Type B pancreatic cell (in vitro differentiated cells): ENCODE measurements around the gene KSR1. TPM values are rescaled to one million over a fixed set of nuclear protein-coding genes. Genes with fewer than 3 reads are reported as not detected.

Source experiments
- DNase-seq: peaks from one replicate; pipeline ENCODE4 v3.0.0; 2021; ENCODE audit warnings: mixed read lengths; ENCODE audit not compliant: unreplicated experiment; ENCODE audit errors: extremely low spot score
- H3K27ac Mint-ChIP-seq: 2 replicates; pipeline ENCODE4 v1.8.0; 2021; ENCODE audit warnings: mild to moderate bottlenecking, mixed read lengths
- H3K27me3 Mint-ChIP-seq: 2 replicates; pipeline ENCODE4 v1.8.0; 2021; ENCODE audit warnings: mixed read lengths
- H3K36me3 Mint-ChIP-seq: 2 replicates; pipeline ENCODE4 v1.8.0; 2021; ENCODE audit warnings: mixed read lengths
- H3K4me1 Mint-ChIP-seq: one replicate; pipeline ENCODE4 v1.8.0; 2021; ENCODE audit warnings: mixed read lengths; ENCODE audit not compliant: unreplicated experiment
- H3K4me3 Mint-ChIP-seq: 2 replicates; pipeline ENCODE4 v1.8.0; 2021; ENCODE audit warnings: mild to moderate bottlenecking, mixed read lengths
- H3K9me3 Mint-ChIP-seq: 2 replicates; pipeline ENCODE4 v1.8.0; 2021; ENCODE audit warnings: mixed read lengths
- CTCF ChIP-seq: fragments of 200-600 bp; sonication (generic); conservative IDR thresholded peaks from 2 replicates; pipeline ENCODE4 v1.5.0; 2021; ENCODE audit warnings: antibody characterized with exemption, mild to moderate bottlenecking
- total RNA-seq: library from RNA; stranded (reverse); gene quantifications from 2 replicates; pipeline ENCODE4 v1.2.1, GENCODE V29; 2021; ENCODE audit warnings: low replicate concordance

Gene KSR1
- total RNA-seq, 1 donor from 2014 or later, result 57.8 TPM

GRCh38 chr17:27452828-27453227, 3.4 kb upstream of the KSR1 start:
- H3K27me3 Mint-ChIP-seq, result peaks cover 17% of the 10 kb centered on the region
- H3K9me3 Mint-ChIP-seq, result no peaks in the 10 kb centered on the region
- H3K4me1 Mint-ChIP-seq, result peaks cover 2% of the 10 kb centered on the region
- H3K27ac Mint-ChIP-seq, result no peak overlapping the region
- no peak for DNase-seq
- no peaks in the 10 kb centered on the region for H3K36me3 Mint-ChIP-seq
- no peak overlapping the region for H3K4me3 Mint-ChIP-seq
- no peak for TF ChIP-seq CTCF

- Mint-ChIP-seq H3K27ac (no peak overlapping the region), H3K4me3 (no peak overlapping the region), H3K9me3 (no peaks in the 10 kb centered on the region), H3K27me3 (peaks cover 17% of the 10 kb centered on the region), H3K4me1 (peaks cover 9% of the 10 kb centered on the region), H3K36me3 (no peaks in the 10 kb centered on the region)
- TF ChIP-seq CTCF, result no peak
- DNase-seq, result no peak
Observed at GRCh38 chr17:27453471-27453870, 2.8 kb upstream of the KSR1 start.

GRCh38 chr17:27454089-27454488, 2.2 kb upstream of the KSR1 start:
- H3K4me3 Mint-ChIP-seq, result peak overlapping the region; percentile 34
- no peaks in the 10 kb centered on the region for H3K36me3 Mint-ChIP-seq
- no peak for TF ChIP-seq CTCF
- DNase-seq, result no peak
- H3K4me1 Mint-ChIP-seq, result peaks cover 14% of the 10 kb centered on the region
- no peak overlapping the region for H3K27ac Mint-ChIP-seq
- no peaks in the 10 kb centered on the region for H3K9me3 Mint-ChIP-seq
- H3K27me3 Mint-ChIP-seq, result peaks cover 17% of the 10 kb centered on the region

GRCh38 chr17:27455236-27455913, 873 bp upstream of the KSR1 start:
- no peak for DNase-seq
- H3K9me3 Mint-ChIP-seq, result no peaks in the 10 kb centered on the region
- no peaks in the 10 kb centered on the region for H3K36me3 Mint-ChIP-seq
- H3K27me3 Mint-ChIP-seq, result peaks cover 14% of the 10 kb centered on the region
- peaks cover 25% of the 10 kb centered on the region for H3K4me1 Mint-ChIP-seq
- TF ChIP-seq CTCF, result no peak
- H3K27ac Mint-ChIP-seq, result peak overlapping the region; percentile 89
- H3K4me3 Mint-ChIP-seq, result peak overlapping the region; percentile 80

GRCh38 chr17:27456681-27457359, 572 bp downstream of the KSR1 start:
- no peaks in the 10 kb centered on the region for H3K9me3 Mint-ChIP-seq
- TF ChIP-seq CTCF, result no peak
- H3K4me3 Mint-ChIP-seq, result peak overlapping the region; percentile 91
- H3K36me3 Mint-ChIP-seq, result no peaks in the 10 kb centered on the region
- peak overlapping the region; percentile 27 for H3K27ac Mint-ChIP-seq
- peaks cover 13% of the 10 kb centered on the region for H3K27me3 Mint-ChIP-seq
- peaks cover 28% of the 10 kb centered on the region for H3K4me1 Mint-ChIP-seq
- no peak for DNase-seq
